ENCODE results near the gene MAP3K10. TPM values are rescaled to one million over a fixed set of nuclear protein-coding genes. Genes with fewer than 3 reads are reported as not detected.

The MAP3K10 gene
- total RNA-seq, 1 donor from 2014 or later = 5.1 TPM

DNA sequence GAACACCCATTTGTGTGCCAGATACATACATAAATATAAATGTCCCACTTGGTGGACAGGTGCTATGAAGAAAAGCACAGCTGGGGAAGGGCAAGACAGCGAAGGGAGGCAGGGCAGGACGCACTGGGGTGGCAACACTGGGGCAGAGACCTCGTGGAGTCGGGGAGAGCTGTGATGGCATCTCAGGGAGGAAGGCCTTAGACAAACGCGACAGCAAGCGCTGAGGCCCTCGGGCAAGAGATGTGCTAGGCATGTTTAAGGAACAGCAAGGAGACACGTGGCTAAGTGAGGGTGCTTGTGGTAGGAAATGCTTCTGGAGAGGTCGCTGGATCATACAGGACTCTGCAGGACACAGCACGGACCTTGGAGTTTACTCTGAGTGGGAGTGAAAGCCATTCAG is 58.6 kb downstream of the MAP3K10 start:
- no peak for DNase-seq

DNA sequence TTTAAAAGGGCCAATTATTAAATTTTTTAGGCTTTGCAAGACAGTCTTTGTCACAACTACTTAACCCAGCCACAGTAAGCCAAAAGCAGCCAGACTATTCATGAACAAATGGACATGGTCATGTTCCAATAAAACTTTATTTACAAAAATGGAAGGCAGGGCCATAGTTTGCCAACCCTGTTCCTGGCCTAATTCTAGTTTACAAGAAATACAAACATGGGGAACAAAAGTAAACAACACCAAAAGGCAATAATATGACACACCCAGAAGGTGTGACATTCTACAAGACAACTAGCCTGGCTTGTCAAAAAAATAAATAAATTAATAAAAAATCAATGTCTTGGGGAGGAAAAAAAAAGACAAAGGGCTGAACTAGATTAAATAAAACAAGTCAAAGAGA is 60.0 kb downstream of the MAP3K10 start:
- DNase-seq = no peak

DNA sequence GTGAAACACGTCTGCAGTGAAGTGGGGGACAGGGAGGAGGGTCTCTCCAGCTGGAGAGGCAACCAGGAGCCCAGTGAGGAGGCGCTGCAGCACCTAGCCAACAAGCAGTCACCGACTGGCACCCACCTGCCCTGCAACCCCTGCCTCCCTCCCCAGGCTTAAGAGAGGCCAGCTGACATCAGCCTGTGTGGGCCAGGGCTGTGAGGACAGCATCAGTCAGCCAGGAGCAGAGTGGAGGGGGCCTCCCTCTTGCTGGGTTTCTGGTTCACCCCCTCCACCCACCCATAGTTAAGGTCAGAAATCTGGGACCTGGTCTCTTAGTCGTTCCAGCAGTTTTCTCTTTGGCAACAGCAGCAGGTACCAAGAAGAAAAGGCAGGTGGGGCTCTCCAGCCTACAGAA is 60.8 kb downstream of the MAP3K10 start:
- DNase-seq = no peak

DNA sequence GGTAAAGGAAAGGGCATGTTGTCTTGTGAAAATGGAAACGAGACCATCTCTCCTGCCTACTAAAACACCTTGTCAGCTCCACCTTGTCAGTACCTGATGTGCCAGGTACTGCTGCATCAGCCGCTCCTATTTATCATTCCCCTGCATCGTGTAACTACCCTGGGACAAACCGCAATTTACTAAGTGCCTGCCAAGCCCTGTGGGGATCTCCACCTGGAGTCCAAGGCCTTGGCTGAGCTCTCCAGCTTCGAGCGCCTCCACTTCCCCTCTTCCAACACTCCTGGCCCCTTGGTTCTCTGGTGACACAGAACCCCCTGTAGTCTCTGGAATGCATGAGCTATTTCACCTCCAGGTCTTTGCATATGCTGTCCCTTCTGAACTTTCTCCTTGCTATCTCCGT is 61.2 kb downstream of the MAP3K10 start:
- no peak for DNase-seq

DNA sequence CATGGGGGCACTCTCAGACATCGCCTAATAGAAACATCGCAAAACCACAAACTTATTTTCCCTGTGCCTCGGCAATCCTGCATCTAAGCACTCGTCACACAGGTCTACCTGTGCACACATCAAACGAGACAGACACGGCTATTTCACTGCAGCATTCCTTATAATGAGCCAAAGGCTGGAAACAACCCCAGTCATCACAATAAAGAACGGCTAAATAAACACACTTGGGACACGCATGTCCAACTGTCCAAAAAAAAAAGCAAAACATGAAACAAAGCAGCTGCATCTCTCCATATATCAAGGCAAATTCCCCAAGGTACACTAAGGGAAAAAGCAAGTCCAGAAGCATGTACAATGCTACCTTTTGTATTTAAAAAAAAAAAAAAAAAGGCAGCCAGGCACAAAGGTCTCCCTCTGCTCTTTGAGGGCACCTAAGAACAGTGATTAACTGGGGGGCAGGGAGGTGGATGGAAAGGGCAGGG is 62.4 kb downstream of the MAP3K10 start:
- no peak for DNase-seq

DNA sequence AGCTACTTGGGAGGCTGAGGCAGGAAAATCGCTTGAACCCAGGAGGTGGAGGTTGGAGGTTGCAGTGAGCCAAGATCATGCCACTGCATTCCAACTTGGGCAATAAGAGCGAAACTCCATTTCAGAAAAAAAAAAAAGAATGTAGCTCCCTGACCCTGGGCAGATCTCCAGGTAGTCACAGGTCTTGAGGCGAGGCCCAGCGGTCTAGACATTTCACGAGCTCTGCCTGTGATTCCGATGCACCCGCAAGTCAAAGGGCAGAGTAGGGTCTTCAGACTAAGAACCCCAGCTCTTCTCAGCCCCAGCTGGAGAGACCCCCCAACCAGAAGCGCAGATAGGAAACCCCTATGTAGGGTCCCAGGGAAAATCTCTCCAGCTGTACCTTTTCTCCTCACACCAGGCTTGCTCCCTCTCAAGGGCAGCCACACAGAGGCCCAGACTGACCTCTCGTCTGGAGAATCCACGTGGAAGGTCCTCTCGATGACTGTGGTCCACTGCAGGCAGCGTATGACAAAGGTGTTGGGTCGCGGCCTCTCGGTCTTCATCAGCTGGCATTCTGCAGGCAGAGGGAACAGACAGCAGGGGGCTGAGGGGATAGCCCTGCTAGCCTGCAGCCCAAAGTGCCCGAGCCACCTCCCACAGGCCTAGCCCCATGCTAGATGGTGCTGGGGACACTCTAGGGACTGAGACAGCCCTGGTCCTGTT is 63.6 kb downstream of the MAP3K10 start:
- no peak for DNase-seq

DNA sequence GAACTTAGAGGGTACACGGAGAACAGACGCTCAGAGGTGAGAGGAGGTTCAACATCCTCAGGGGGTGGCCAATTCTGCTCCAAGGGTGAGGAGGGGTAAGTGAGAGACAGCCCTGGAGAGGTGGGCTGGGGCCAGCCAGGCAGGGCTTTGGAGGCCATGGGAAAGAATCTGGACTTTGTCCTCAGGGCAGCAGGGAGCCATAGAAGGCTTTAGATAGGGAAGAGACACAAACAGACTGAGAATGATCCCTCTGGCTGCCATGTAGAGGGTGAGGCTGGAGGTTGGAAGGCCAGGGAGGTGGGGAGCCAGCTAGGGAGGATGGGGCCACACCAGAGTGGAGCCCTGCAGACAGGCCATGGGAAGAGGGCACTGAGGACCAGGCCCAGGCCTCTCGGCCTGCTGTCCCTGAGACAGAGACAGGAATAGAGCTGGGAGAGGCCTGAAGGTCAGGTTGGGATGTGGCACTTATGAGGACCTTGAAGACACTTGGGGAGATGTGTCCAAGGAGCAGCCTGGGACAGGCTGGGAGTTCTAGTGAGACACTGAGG is 64.5 kb downstream of the MAP3K10 start:
- DNase-seq = no peak

DNA sequence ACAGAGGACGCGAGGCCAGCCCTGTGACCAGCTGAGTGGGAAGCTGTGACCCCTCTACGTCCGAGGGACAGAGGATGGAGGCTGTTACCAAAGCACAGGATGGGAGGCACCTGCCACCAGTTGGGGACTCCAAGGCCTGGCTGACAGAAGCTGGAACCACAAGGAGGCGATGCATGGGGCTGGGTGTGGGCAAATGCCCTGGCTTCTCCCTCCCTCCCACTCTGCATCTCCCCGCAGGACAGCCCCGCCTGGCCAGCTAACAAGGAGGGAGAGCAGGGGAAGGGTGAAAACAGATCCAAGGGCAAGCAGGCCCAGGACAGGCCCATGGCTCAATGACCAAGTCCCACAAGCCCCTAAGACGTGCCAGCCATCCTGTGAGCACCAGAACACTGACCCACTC is 65.3 kb downstream of the MAP3K10 start:
- DNase-seq = no peak

DNA sequence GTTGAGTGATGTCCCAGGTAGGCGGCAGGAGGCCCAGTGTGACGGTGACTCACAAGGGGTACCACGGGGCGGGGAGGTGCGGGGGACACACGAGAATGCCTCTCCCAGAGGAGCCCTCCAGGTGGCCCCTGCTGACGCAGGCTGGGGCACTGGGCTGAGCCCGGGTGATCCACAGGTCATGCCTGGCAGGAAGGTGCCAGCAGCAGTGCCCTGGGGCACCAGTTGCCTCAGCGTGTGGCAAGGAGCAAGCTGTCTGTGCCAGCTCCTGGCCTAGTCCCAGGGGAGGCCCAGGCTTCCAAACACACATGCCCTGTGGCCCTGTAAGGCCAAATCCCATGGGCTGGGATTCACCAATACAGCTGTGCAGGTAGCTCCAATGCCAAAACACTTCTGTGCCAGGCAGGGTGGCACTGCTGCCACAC is 65.9 kb downstream of the MAP3K10 start:
- DNase-seq = no peak

DNA sequence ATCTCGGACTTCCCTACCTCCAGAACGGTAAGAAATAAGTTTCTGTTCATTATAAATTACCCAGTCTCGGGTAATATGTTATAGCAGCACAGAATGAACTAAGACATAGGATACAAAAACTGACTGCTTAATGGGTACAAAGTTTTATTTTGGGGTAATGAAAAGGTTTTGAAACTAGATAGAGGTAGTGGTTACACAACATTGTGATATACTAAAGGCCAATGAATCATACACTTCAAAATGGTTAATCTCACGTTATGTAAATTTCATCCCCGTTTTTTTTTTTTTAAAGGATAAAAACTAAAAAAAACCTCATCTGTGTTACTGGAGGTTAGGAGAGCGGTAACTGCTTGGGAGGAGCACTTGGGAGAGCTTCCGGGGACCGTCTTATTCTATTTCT is 70.4 kb downstream of the MAP3K10 start:
- DNase-seq = no peak

DNA sequence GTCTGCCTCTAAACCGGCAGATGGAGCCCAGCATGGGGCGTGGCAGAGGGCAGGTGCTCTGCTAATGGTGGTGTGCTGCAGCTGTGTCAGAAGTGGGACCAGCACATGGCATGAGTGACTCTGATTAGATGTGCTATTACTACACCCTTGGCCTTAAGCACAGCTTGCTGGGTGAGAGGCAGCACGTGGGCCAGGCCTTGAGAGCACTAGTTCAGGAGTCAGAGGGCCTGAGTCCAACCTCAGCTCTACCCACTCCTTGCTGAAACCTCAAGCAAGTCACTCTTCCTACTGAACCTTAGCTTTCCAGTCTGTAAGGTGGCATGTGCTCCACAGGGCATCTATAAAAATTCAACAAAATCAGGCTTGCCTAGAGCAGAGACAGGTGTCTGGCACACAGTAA is 71.2 kb downstream of the MAP3K10 start:
- no peak for DNase-seq

DNA sequence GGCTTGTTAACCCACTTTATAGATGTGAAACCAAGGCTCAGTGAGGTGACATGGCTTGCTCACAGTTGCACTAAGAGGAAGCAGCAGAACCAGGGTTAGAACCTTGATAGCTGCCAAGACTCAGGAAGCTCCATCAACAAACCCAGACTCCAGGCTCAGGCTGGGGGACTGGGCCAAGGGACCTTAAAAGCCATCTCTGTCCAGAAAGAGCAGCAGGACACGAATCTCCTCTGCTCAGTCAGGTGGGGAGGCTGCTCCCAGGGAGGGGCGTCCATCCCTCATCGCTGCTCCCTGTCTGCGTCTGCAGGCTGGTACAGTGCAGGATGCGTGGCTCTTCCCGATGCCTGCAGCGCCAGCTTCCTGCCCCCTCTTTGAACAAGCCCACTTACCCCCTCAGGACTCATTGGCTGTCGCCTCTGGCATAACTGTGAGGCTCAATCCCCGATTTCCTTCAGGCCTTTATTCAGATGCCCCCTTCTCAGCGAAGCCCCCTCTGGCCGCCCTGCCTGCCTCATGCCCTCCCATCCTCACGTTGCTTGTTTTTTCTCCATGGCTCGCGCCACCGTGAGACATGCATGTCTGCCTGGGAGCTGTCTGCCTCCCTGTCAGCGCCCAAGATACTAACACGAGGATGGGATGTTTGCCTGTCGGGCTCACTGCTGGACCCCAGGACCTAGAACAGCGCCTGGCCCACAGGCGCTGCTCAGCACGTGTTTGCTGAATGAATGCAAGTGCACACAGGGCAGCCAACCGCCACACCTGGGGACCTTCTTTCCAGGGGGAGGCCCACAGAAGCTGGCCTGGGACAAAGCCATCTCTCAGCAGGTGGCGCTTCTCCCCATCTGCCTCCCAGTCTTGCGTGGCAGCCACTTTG is 72.5 kb downstream of the MAP3K10 start:
- no peak for DNase-seq

DNA sequence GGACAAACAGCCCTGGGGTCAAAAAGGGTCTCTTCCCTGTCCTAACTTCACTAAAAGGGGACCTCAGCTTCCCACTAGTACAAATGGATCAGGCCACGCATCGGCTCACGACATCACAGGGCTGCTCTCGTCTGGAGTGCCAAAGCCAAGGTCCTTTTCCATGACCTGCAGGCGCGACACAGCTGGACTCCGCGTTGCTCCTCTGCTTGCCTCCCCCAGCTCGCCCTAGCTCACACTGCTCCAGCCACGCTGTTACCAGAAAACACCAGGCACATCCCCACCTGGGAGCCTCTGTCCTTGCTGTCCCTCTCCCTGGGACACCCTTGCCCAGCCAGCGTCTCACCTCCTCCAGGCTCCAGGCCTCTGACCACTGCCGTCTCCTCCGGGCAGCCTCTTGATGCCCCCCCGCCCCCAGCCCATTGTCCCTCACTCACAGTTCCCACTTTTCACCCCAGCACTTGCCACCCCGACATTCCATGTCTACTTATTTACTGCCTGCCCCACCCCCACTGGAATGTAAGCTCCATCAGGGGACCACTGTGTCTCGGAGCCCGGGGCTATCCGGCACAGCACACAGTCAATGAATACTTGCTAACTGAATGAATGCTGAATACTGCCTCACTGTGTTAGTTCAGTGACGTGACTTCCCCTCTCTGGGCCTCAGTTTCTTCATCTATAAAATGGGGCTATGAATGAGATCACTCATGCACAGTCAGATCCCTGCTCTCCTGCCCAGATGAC is 73.3 kb downstream of the MAP3K10 start:
- DNase-seq = no peak

Other genes with a start within 250 kb of the MAP3K10 start
- gene PSMC4, start 220.3 kb upstream of the MAP3K10 start, total RNA-seq = 56.2 TPM
- 16.4 TPM for gene ZNF546, start 194.4 kb upstream of the MAP3K10 start, total RNA-seq
- gene ZNF780B, start 135.2 kb upstream of the MAP3K10 start, total RNA-seq = 18.4 TPM
- gene ZNF780A, start 100.5 kb upstream of the MAP3K10 start, total RNA-seq = 32.2 TPM
- not detected for gene TTC9B, start 27.0 kb downstream of the MAP3K10 start, total RNA-seq
- gene CCNP, start 35.3 kb downstream of the MAP3K10 start, total RNA-seq = not detected
- 142 TPM for gene AKT2, start 93.9 kb downstream of the MAP3K10 start, total RNA-seq
- gene C19orf47, start 157.0 kb downstream of the MAP3K10 start, total RNA-seq = 25.6 TPM
- 295 TPM for gene PLD3, start 157.3 kb downstream of the MAP3K10 start, total RNA-seq
- gene HIPK4, start 198.8 kb downstream of the MAP3K10 start, total RNA-seq = not detected
- 32.0 TPM for gene PRX, start 222.0 kb downstream of the MAP3K10 start, total RNA-seq
- gene SERTAD1, start 234.6 kb downstream of the MAP3K10 start, total RNA-seq = 12.9 TPM

Measured in tongue (tissue), 2 donors.